HEK293T (cell line): Measurements from ENCODE around the gene STEAP1.

Experiments used
- ARNT ChIP-seq: fragments of 450-650 bp; IDR thresholded peaks from 2 replicates; pipeline ENCODE4 v1.6.1; 2017; ENCODE audit warnings: mild to moderate bottlenecking
- BHLHE40 ChIP-seq: fragments of 450-650 bp; IDR thresholded peaks from 2 replicates; pipeline ENCODE4 v1.6.1; 2016; ENCODE audit warnings: mild to moderate bottlenecking, moderate library complexity, borderline replicate concordance
- CTBP1 ChIP-seq: fragments of 450-650 bp; IDR thresholded peaks from 2 replicates; pipeline ENCODE4 v1.6.1; 2016; ENCODE audit warnings: borderline replicate concordance
- FOXA1 ChIP-seq: fragments of 450-650 bp; IDR thresholded peaks from 2 replicates; pipeline ENCODE4 v1.6.1; 2016; ENCODE audit warnings: mild to moderate bottlenecking
- FOXK2 ChIP-seq: fragments of 450-650 bp; IDR thresholded peaks from 2 replicates; pipeline ENCODE4 v1.6.1; 2016; ENCODE audit warnings: mild to moderate bottlenecking
- FOXM1 ChIP-seq: fragments of 450-650 bp; IDR thresholded peaks from 2 replicates; pipeline ENCODE4 v1.6.1; 2017; ENCODE audit warnings: mild to moderate bottlenecking, borderline replicate concordance
- HDGF ChIP-seq: fragments of 450-650 bp; IDR thresholded peaks from 2 replicates; pipeline ENCODE4 v1.6.1; 2017; ENCODE audit warnings: antibody characterized with exemption, borderline replicate concordance
- L3MBTL2 ChIP-seq: fragments of 450-650 bp; conservative IDR thresholded peaks from 2 replicates; pipeline ENCODE4 v1.6.1; 2016; ENCODE audit warnings: mild to moderate bottlenecking
- NFRKB ChIP-seq: fragments of 450-650 bp; IDR thresholded peaks from 2 replicates; pipeline ENCODE4 v1.6.1; 2016; ENCODE audit warnings: mild to moderate bottlenecking, moderate library complexity
- PKNOX1 ChIP-seq: fragments of 450-650 bp; IDR thresholded peaks from 2 replicates; pipeline ENCODE4 v1.6.1; 2016
- SP1 ChIP-seq: fragments of 450-650 bp; IDR thresholded peaks from 2 replicates; pipeline ENCODE4 v1.6.1; 2017
- TARDBP ChIP-seq: fragments of 450-650 bp; IDR thresholded peaks from 2 replicates; pipeline ENCODE4 v1.6.1; 2016
- ZNF384 ChIP-seq: fragments of 450-650 bp; IDR thresholded peaks from 2 replicates; pipeline ENCODE4 v1.6.1; 2016

- no peak for TF ChIP-seq CTBP1
- TF ChIP-seq BHLHE40, result no peak
- no peak for TF ChIP-seq L3MBTL2
- no peak for TF ChIP-seq FOXM1
- no peak for TF ChIP-seq FOXA1
- no peak for TF ChIP-seq ZNF384
- TF ChIP-seq TARDBP, result no peak
- no peak for TF ChIP-seq FOXK2
- no peak for TF ChIP-seq HDGF
- TF ChIP-seq PKNOX1, result no peak
- TF ChIP-seq SP1, result no peak
- no peak for TF ChIP-seq ARNT
- TF ChIP-seq NFRKB, result no peak
Observed at GRCh38 chr7:90213521-90213920, 59.3 kb downstream of the STEAP1 start.
